HepG2 (cell line): ENCODE results near the gene IGF2BP1. TPM values are rescaled to one million over a fixed set of nuclear protein-coding genes. Genes with fewer than 3 reads are reported as not detected.

Experiments used
- ATAC-seq: fragments of 200-7000 bp; cut with Tn5 transposase; 3 replicates; pipeline ENCODE4 v1.9.1; 2020; ENCODE audit warnings: mild to moderate bottlenecking, moderate library complexity
- BruUV-seq: library from RNA; stranded (reverse); fragments of 400-500 nt; replicated peaks from 2 replicates; lab custom pipeline; 2021; lab: Mats Ljungman, UMichigan
- CTCF ChIA-PET: fragments of 300-600 bp; formaldehyde crosslinking; extraction: SDS; loops from one replicate; lab custom pipeline; 2021; ENCODE audit warnings: low total read pairs, inconsistent platforms, low intra/inter-chr PET ratio; lab: Yijun Ruan, JAX
- POLR2A ChIA-PET: fragments of 350-600 bp; sonication (Branson Sonifier 250); formaldehyde crosslinking; loops from one replicate; lab custom pipeline; 2020; ENCODE audit warnings: antibody characterized with exemption, inconsistent platforms; lab: Yijun Ruan, JAX
- DNase-seq: peaks from one replicate; pipeline ENCODE4 v3.0.0-alpha.2; 2015; ENCODE audit warnings: low spot score
- FAIRE-seq: peaks from 3 replicates; lab custom pipeline; 2011; peaks lifted over from hg19 to GRCh38; lab: Jason Lieb, UNC
- H2AFZ ChIP-seq: one replicate; pipeline ENCODE4 v1.6.1; 2011; ENCODE audit warnings: low read length, inconsistent platforms
- H3K27ac ChIP-seq: fragments of 300-600 bp; 3 replicates; pipeline ENCODE4 v1.8.0; 2011; ENCODE audit warnings: mixed run types, mild to moderate bottlenecking, mixed read lengths, low read length, inconsistent platforms; ENCODE audit not compliant: insufficient read depth; ENCODE audit errors: extremely low read length
- H3K27me3 ChIP-seq, 2 experiments: fragments of 200-600 bp in 1 of 2; 2 replicates in 1 of 2; 3 replicates in 1 of 2; pipeline versions ENCODE4 v1.6.0 to v1.8.0; 2011; ENCODE audit warnings: low read length in 2 of 2, mild to moderate bottlenecking in 2 of 2, moderate library complexity in 2 of 2, inconsistent platforms in 1 of 2; ENCODE audit not compliant: insufficient read depth in 2 of 2, control insufficient read depth in 1 of 2
- H3K36me3 ChIP-seq, 2 experiments: fragments of 200-600 bp in 1 of 2; replicated peaks in 1 of 2; 2 replicates in 1 of 2; 3 replicates in 1 of 2; pipeline versions ENCODE4 v1.5.1 to v1.8.0; 2011; ENCODE audit warnings: low read length in 2 of 2, inconsistent platforms in 1 of 2; ENCODE audit not compliant: insufficient read depth in 2 of 2, control insufficient read depth in 1 of 2
- H3K4me1 ChIP-seq: 2 replicates; pipeline ENCODE4 v1.5.1; 2012; ENCODE audit warnings: low read length, inconsistent platforms; ENCODE audit not compliant: insufficient read depth
- H3K4me2 ChIP-seq: 2 replicates; pipeline ENCODE4 v1.6.0; 2011; ENCODE audit warnings: low read depth, low read length, inconsistent platforms
- H3K4me3 ChIP-seq, 3 experiments: fragments of 200-600 bp in 1 of 3; sonication (generic), shearing (Covaris generic) in 1 of 3; replicated peaks in 1 of 3; 2 replicates each; pipeline ENCODE4 v1.5.1; 2011 to 2016; ENCODE audit warnings: low read length in 3 of 3, inconsistent platforms in 2 of 3, low read depth in 2 of 3, mild to moderate bottlenecking in 2 of 3, control low read depth in 1 of 3, mixed read lengths in 1 of 3; ENCODE audit not compliant: insufficient read depth in 1 of 3
- H3K79me2 ChIP-seq: one replicate; pipeline ENCODE4 v1.6.1; 2011; ENCODE audit warnings: low read length, inconsistent platforms; ENCODE audit not compliant: insufficient read depth
- H3K9ac ChIP-seq: 2 replicates; pipeline ENCODE4 v1.6.0; 2011; ENCODE audit warnings: mild to moderate bottlenecking, low read depth, low read length, inconsistent platforms; ENCODE audit not compliant: insufficient read depth
- H3K9me3 ChIP-seq: 2 replicates; pipeline ENCODE4 v1.5.1; 2012; ENCODE audit warnings: mild to moderate bottlenecking, low read length
- H4K20me1 ChIP-seq: 2 replicates; pipeline ENCODE4 v1.6.0; 2011; ENCODE audit warnings: inconsistent platforms, mild to moderate bottlenecking, low read length, moderate library complexity; ENCODE audit not compliant: insufficient read depth
- ATF5 ChIP-seq: sonication (generic); formaldehyde crosslinking; IDR thresholded peaks from 2 replicates; pipeline ENCODE4 v1.4.0; 2020; ENCODE audit warnings: mild to moderate bottlenecking, low read depth, missing genetic modification reagents
- BORCS8-MEF2B ChIP-seq: sonication (generic); formaldehyde crosslinking; IDR thresholded peaks from 2 replicates; pipeline ENCODE4 v1.8.0; 2022; ENCODE audit warnings: mild to moderate bottlenecking, missing genetic modification reagents
- DNMT1 ChIP-seq: sonication (generic); formaldehyde crosslinking; IDR thresholded peaks from 2 replicates; pipeline ENCODE4 v1.5.1; 2020; ENCODE audit warnings: mild to moderate bottlenecking, missing genetic modification reagents
- GTF2F1 ChIP-seq: fragments of 150-350 bp; IDR thresholded peaks from 2 replicates; pipeline ENCODE4 v1.6.1; 2014; ENCODE audit warnings: low read length
- HNF1A ChIP-seq, 2 experiments: sonication (generic) in 1 of 2; formaldehyde crosslinking in 1 of 2; IDR thresholded peaks; 2 replicates each; pipeline versions ENCODE4 v1.4.0 to v1.6.1; 2016 to 2020; ENCODE audit warnings: borderline replicate concordance in 1 of 2, low read depth in 1 of 2, mild to moderate bottlenecking in 1 of 2, missing genetic modification reagents in 1 of 2
- MYNN ChIP-seq: sonication (generic); formaldehyde crosslinking; IDR thresholded peaks from 2 replicates; pipeline ENCODE4 v1.4.0; 2020; ENCODE audit warnings: mild to moderate bottlenecking, low read depth, missing genetic modification reagents
- SCMH1 ChIP-seq: sonication (generic); formaldehyde crosslinking; IDR thresholded peaks from 2 replicates; pipeline ENCODE4 v1.9.0; 2021; ENCODE audit warnings: missing genetic modification reagents, mild to moderate bottlenecking, borderline replicate concordance
- SP2 ChIP-seq: sonication (generic); formaldehyde crosslinking; IDR thresholded peaks from 2 replicates; pipeline ENCODE4 v1.5.1; 2020; ENCODE audit warnings: mild to moderate bottlenecking, missing genetic modification reagents
- TBX3 ChIP-seq: fragments of 450-650 bp; IDR thresholded peaks from 2 replicates; pipeline ENCODE4 v1.6.1; 2017; ENCODE audit warnings: antibody characterized with exemption, mild to moderate bottlenecking, inconsistent platforms, borderline replicate concordance
- ZNF496 ChIP-seq: sonication (generic); formaldehyde crosslinking; IDR thresholded peaks from 2 replicates; pipeline ENCODE4 v1.8.1; 2023; ENCODE audit warnings: mild to moderate bottlenecking, moderate library complexity, missing genetic modification reagents; ENCODE audit not compliant: insufficient replicate concordance
- ZNF512B ChIP-seq: sonication (generic); formaldehyde crosslinking; IDR thresholded peaks from 2 replicates; pipeline ENCODE4 v1.5.1; 2020; ENCODE audit warnings: missing genetic modification reagents, mild to moderate bottlenecking, borderline replicate concordance
- ZNF605 ChIP-seq: sonication (generic); formaldehyde crosslinking; IDR thresholded peaks from 2 replicates; pipeline ENCODE4 v1.8.0; 2022; ENCODE audit warnings: mild to moderate bottlenecking, missing genetic modification reagents
- WGBS: methylation state at CpG from one replicate; pipeline ENCODE4 v1.1.6; 2017; ENCODE audit warnings: low lambda C conversion rate; 5-methylcytosine and 5-hydroxymethylcytosine counted together
- in situ Hi-C: cut with HindIII; loops from 2 replicates; pipeline ENCODE4 v1.10.0; 2017; ENCODE audit warnings: low pct_unique_long_range_greater_than_20kb; ENCODE audit not compliant: extremely low pct_ligation_motif_present
- intact Hi-C: fragments of 100-400 bp; cut with micrococcal nuclease; formaldehyde crosslinking; loops from one replicate; pipeline ENCODE4 v1.10.0; 2022; ENCODE audit not compliant: unreplicated experiment
- polyA plus RNA-seq, 8 experiments: library from polyadenylated mRNA; depleted of rRNA in 3 of 8; stranded (reverse) in 7 of 8; unstranded in 1 of 8; fragments of >200 nt; fragmentation: Illumina TruSeq in 4 of 8; extraction: Trizol in 4 of 8; gene quantifications; 2 replicates each; pipeline versions ENCODE4 v1.2.1 to v1.2.3, GENCODE V29; 2011 to 2016; ENCODE audit warnings: low read depth in 4 of 8, missing spikeins in 1 of 8, mixed read lengths in 1 of 8; ENCODE audit not compliant: insufficient read depth in 1 of 8
- total RNA-seq, 5 experiments: library from RNA; depleted of rRNA; stranded (reverse); fragments of >200 nt; fragmentation: Illumina TruSeq; extraction: Trizol; gene quantifications; 2 replicates each; pipeline ENCODE4 v1.2.3, GENCODE V29; 2016; ENCODE audit warnings: low read depth in 1 of 5

Gene IGF2BP1
- total and polyA plus RNA-seq, 2 of the 13 experiments (the other 11 are each of a cell fraction or from before 2014, with no cell fraction given) = 29.7 to 75.1 TPM

- TF ChIP-seq HNF1A (IDR thresholded peaks at IDR 0.05; ENCODE audit: low read depth) (no peak), HNF1A (CRISPR knock-in tag; IDR thresholded peaks at IDR 0.05; ENCODE audit: borderline replicate concordance) (no peak), SCMH1 (CRISPR knock-in tag) (no peak)
- TF ChIP-seq, all 625 proteins: peak for 0
Measured at GRCh38 chr17:49063652-49064051, 66.5 kb downstream of the IGF2BP1 start (continued).

- H3K27me3 ChIP-seq = no peaks in the 10 kb centered on the region
- no TSS peak for BruUV-seq
- peak overlapping the region; percentile 99 for H3K27ac ChIP-seq
- 24% methylated on average over 7 of the region's 8 CpGs for WGBS
- no peaks in the 10 kb centered on the region for H3K36me3 ChIP-seq
- H3K79me2 ChIP-seq = no peaks in the 10 kb centered on the region
- peak overlapping the region in 1 of 3 experiments; percentile 61; a peak in 3 of 6 replicates for H3K4me3 ChIP-seq
- H4K20me1 ChIP-seq = no peaks in the 10 kb centered on the region
- peaks cover 56% of the 10 kb centered on the region for H3K4me1 ChIP-seq
- H3K9ac ChIP-seq = peak overlapping the region; percentile 86
- peak; percentile 49 for DNase-seq
- CTCF ChIA-PET = no interaction called here
- POLR2A ChIA-PET = interaction anchor here (0.7 to 3.3 kb wide), 8 partner anchors 12 to 347 kb away, joined by 3 to 23 read pairs (median 8); partner anchors contain the start of genes PHB1 and SNF8
- peak; percentile 12 for ATAC-seq
- H2AFZ ChIP-seq = no peak overlapping the region
- intact Hi-C loops = loop anchor here (5.0 kb wide), 2 partner anchors 65 to 80 kb away; partner anchors contain the start of gene B4GALNT2
- H3K9me3 ChIP-seq = no peaks in the 10 kb centered on the region
- in situ Hi-C loops = no loop called here
- peak overlapping the region; percentile 94 for H3K4me2 ChIP-seq
- no peak for FAIRE-seq
- TF ChIP-seq MYNN (CRISPR knock-in tag) = no peak
- no peak for TF ChIP-seq BORCS8-MEF2B
- no peak for TF ChIP-seq ZNF605 (CRISPR knock-in tag)
- TF ChIP-seq ZNF496 (CRISPR knock-in tag) = no peak
- TF ChIP-seq ZNF512B (CRISPR knock-in tag) = no peak
- no peak for TF ChIP-seq TBX3
- TF ChIP-seq GTF2F1 = no peak
- TF ChIP-seq ATF5 (CRISPR knock-in tag) = no peak
- TF ChIP-seq DNMT1 (CRISPR knock-in tag) = no peak
- peak; percentile 81 for TF ChIP-seq SP2 (CRISPR knock-in tag)
Measured at GRCh38 chr17:49067163-49067562, 70.0 kb downstream of the IGF2BP1 start.
